ENCODE results near the gene LRFN2. TPM values are rescaled to one million over a fixed set of nuclear protein-coding genes. Genes with fewer than 3 reads are reported as not detected.

Gene LRFN2
- total RNA-seq, 1 experiment from 2014 or later, result not detected

GRCh38 chr6:40343318-40343876, 243.8 kb downstream of the LRFN2 start:
- Histone ChIP-seq H2AFZ (ENCODE audit: low read length) (no peak overlapping the region), H3K9me2 (replicated peaks; ENCODE audit: low read length) (no peaks in the 10 kb centered on the region), H3K27ac (ENCODE audit: low read length) (no peak overlapping the region), H3K9me3 (ENCODE audit: low read length) (no peaks in the 10 kb centered on the region), H3K27me3 (ENCODE audit: low read length) (no peaks in the 10 kb centered on the region; the same call in 1 of the 2 replicates), H3K4me1 (ENCODE audit: insufficient read depth, low read length) (no peaks in the 10 kb centered on the region), H3F3A (ENCODE audit: low read length, unreplicated experiment) (no peaks in the 10 kb centered on the region), H3K79me2 (ENCODE audit: low read length) (no peaks in the 10 kb centered on the region), H3K9ac (ENCODE audit: low read length) (no peak overlapping the region), H3K4me2 (ENCODE audit: low read length) (no peak overlapping the region), H3K36me3 (ENCODE audit: low read depth, low read length) (no peaks in the 10 kb centered on the region), H4K20me1 (ENCODE audit: low read length) (no peaks in the 10 kb centered on the region), H3K4me3 (ENCODE audit: low read length) (no peak overlapping the region)
- intact Hi-C loops (cut with micrococcal nuclease), result no loop called here
- no peak for ATAC-seq
- ChIA-PET POLR2A (ENCODE audit: unreplicated experiment) (no interaction called here), CTCF (no interaction called here)
- no TSS peak for BruUV-seq (replicated peaks)
- DNase-seq, result no peak
- TF ChIP-seq CTCF (conservative IDR thresholded peaks at IDR 0.05; ENCODE audit: low read depth, low read length) (no peak), EZH2 (IDR thresholded peaks at IDR 0.05; ENCODE audit: low read length, unreplicated experiment) (no peak), EZH2phosphoT487 (IDR thresholded peaks at IDR 0.05; ENCODE audit: borderline replicate concordance, low read length) (no peak)

- Histone ChIP-seq H3K9me3 (ENCODE audit: low read length) (no peaks in the 10 kb centered on the region), H3K79me2 (ENCODE audit: low read length) (no peaks in the 10 kb centered on the region), H3K9me2 (replicated peaks; ENCODE audit: low read length) (no peaks in the 10 kb centered on the region), H3K27ac (ENCODE audit: low read length) (no peak overlapping the region), H3K4me2 (ENCODE audit: low read length) (no peak overlapping the region), H2AFZ (ENCODE audit: low read length) (no peak overlapping the region), H3K27me3 (ENCODE audit: low read length) (no peaks in the 10 kb centered on the region; the same call in 1 of the 2 replicates), H3K36me3 (ENCODE audit: low read depth, low read length) (no peaks in the 10 kb centered on the region), H3K9ac (ENCODE audit: low read length) (no peak overlapping the region), H4K20me1 (ENCODE audit: low read length) (no peaks in the 10 kb centered on the region), H3K4me3 (ENCODE audit: low read length) (no peak overlapping the region), H3K4me1 (ENCODE audit: insufficient read depth, low read length) (no peaks in the 10 kb centered on the region), H3F3A (ENCODE audit: low read length, unreplicated experiment) (no peaks in the 10 kb centered on the region)
- TF ChIP-seq EZH2 (IDR thresholded peaks at IDR 0.05; ENCODE audit: low read length, unreplicated experiment) (no peak), EZH2phosphoT487 (IDR thresholded peaks at IDR 0.05; ENCODE audit: borderline replicate concordance, low read length) (no peak), CTCF (conservative IDR thresholded peaks at IDR 0.05; ENCODE audit: low read depth, low read length) (no peak)
- intact Hi-C loops (cut with micrococcal nuclease), result no loop called here
- ChIA-PET POLR2A (ENCODE audit: unreplicated experiment) (no interaction called here), CTCF (no interaction called here)
- BruUV-seq (replicated peaks), result no TSS peak
- DNase-seq (no peak), ATAC-seq (no peak)
Measured at GRCh38 chr6:40342723-40343122, 244.4 kb downstream of the LRFN2 start.

- intact Hi-C loops (cut with micrococcal nuclease), result no loop called here
- H2AFZ ChIP-seq (ENCODE audit: low read length), result no peak overlapping the region
- no peak overlapping the region for H3K4me3 ChIP-seq (ENCODE audit: low read length)
Measured at GRCh38 chr6:40341726-40342125, 245.4 kb downstream of the LRFN2 start.

More at GRCh38 chr6:40341726-40342125, 245.4 kb downstream of the LRFN2 start:
- H3K36me3 ChIP-seq (ENCODE audit: low read depth, low read length), result no peaks in the 10 kb centered on the region
- no peak overlapping the region for H3K4me2 ChIP-seq (ENCODE audit: low read length)
- H3K79me2 ChIP-seq (ENCODE audit: low read length), result no peaks in the 10 kb centered on the region
- TF ChIP-seq EZH2phosphoT487 (IDR thresholded peaks at IDR 0.05; ENCODE audit: borderline replicate concordance, low read length), result no peak
- no peak for TF ChIP-seq CTCF (conservative IDR thresholded peaks at IDR 0.05; ENCODE audit: low read depth, low read length)
- no peak for TF ChIP-seq EZH2 (IDR thresholded peaks at IDR 0.05; ENCODE audit: low read length, unreplicated experiment)
- H3K27ac ChIP-seq (ENCODE audit: low read length), result no peak overlapping the region
- no TSS peak for BruUV-seq (replicated peaks)
- H3K4me1 ChIP-seq (ENCODE audit: insufficient read depth, low read length), result no peaks in the 10 kb centered on the region
- no peaks in the 10 kb centered on the region for H3K9me3 ChIP-seq (ENCODE audit: low read length)
- no peaks in the 10 kb centered on the region for H4K20me1 ChIP-seq (ENCODE audit: low read length)
- no peaks in the 10 kb centered on the region for H3F3A ChIP-seq (ENCODE audit: low read length, unreplicated experiment)
- ChIA-PET CTCF (no interaction called here), POLR2A (ENCODE audit: unreplicated experiment) (no interaction called here)
- no peaks in the 10 kb centered on the region; the same call in 1 of the 2 replicates for H3K27me3 ChIP-seq (ENCODE audit: low read length)
- no peaks in the 10 kb centered on the region for H3K9me2 ChIP-seq (replicated peaks; ENCODE audit: low read length)
- DNase-seq (no peak), ATAC-seq (no peak)
- no peak overlapping the region for H3K9ac ChIP-seq (ENCODE audit: low read length)
